ENCODE results near the gene ILRUN. TPM values are rescaled to one million over a fixed set of nuclear protein-coding genes. Genes with fewer than 3 reads are reported as not detected.

The ILRUN gene
- total RNA-seq, 2 experiments from 2014 or later, result 27.1 to 82.7 TPM

GRCh38 chr6:34731393-34732060, 35.0 kb upstream of the ILRUN start:
- no peak overlapping the region for H3K27ac ChIP-seq (ENCODE audit: low read depth, low read length, poor library complexity, severe bottlenecking)
- intact Hi-C loops (cut with micrococcal nuclease; ENCODE audit: unreplicated experiment), result no loop called here
- H3K9me3 ChIP-seq (ENCODE audit: low read length), result 0 out of 2 replicates have a peak, but pooled peaks cover 5% of the 10 kb centered on the region
- H2AFZ ChIP-seq (ENCODE audit: low read length), result no peak overlapping the region
- H3K4me2 ChIP-seq (ENCODE audit: low read length), result no peak overlapping the region
- ChIA-PET POLR2A (interaction anchor here (0.6 to 1.8 kb wide), 5 partner anchors 10 to 285 kb away, joined by 3 to 5 read pairs (median 3); no protein-coding TSS in a partner anchor), CTCF (ENCODE audit: unreplicated experiment) (interaction anchor here (0.6 kb wide), 1 partner anchor 191 kb away, joined by 4 read pairs; no protein-coding TSS in a partner anchor)
- no peak overlapping the region for H3K4me3 ChIP-seq (ENCODE audit: low read depth, low read length, poor library complexity, severe bottlenecking)
- no peaks in the 10 kb centered on the region for H4K20me1 ChIP-seq (ENCODE audit: insufficient read depth, low read length)
- TF ChIP-seq EZH2phosphoT487 (IDR thresholded peaks at IDR 0.05; ENCODE audit: borderline replicate concordance, low read depth, low read length), result no peak
- no peak for TF ChIP-seq CTCF (conservative IDR thresholded peaks at IDR 0.05; ENCODE audit: low read length)
- no TSS peak for BruUV-seq (replicated peaks)
- no peaks in the 10 kb centered on the region for H3K36me3 ChIP-seq (ENCODE audit: insufficient read depth, low read length)
- DNase-seq (ENCODE audit: low spot score), result no peak
- H3K4me1 ChIP-seq (ENCODE audit: insufficient read depth, low read length, poor library complexity, severe bottlenecking), result no peaks in the 10 kb centered on the region
- no peaks in the 10 kb centered on the region for H3K79me2 ChIP-seq (ENCODE audit: insufficient read depth, low read depth, low read length)
- H3K9me2 ChIP-seq (ENCODE audit: insufficient read depth, low read length), result no peaks in the 10 kb centered on the region

GRCh38 chr6:34729631-34730470, 33.3 kb upstream of the ILRUN start:
- Histone ChIP-seq H4K20me1 (ENCODE audit: insufficient read depth, low read length) (no peaks in the 10 kb centered on the region), H3K4me2 (ENCODE audit: low read length) (no peak overlapping the region), H2AFZ (ENCODE audit: low read length) (no peak overlapping the region), H3K36me3 (ENCODE audit: insufficient read depth, low read length) (no peaks in the 10 kb centered on the region), H3K79me2 (ENCODE audit: insufficient read depth, low read depth, low read length) (no peaks in the 10 kb centered on the region), H3K27ac (ENCODE audit: low read depth, low read length, poor library complexity, severe bottlenecking) (no peak overlapping the region), H3K4me3 (ENCODE audit: low read depth, low read length, poor library complexity, severe bottlenecking) (no peak overlapping the region), H3K4me1 (ENCODE audit: insufficient read depth, low read length, poor library complexity, severe bottlenecking) (no peaks in the 10 kb centered on the region), H3K9me3 (ENCODE audit: low read length) (peaks cover 21% of the 10 kb centered on the region; the same call in 1 of the 2 replicates), H3K9me2 (ENCODE audit: insufficient read depth, low read length) (no peaks in the 10 kb centered on the region)
- no peak for DNase-seq (ENCODE audit: low spot score)
- intact Hi-C loops (cut with micrococcal nuclease; ENCODE audit: unreplicated experiment), result no loop called here
- TF ChIP-seq EZH2phosphoT487 (IDR thresholded peaks at IDR 0.05; ENCODE audit: borderline replicate concordance, low read depth, low read length), result no peak
- TF ChIP-seq CTCF (conservative IDR thresholded peaks at IDR 0.05; ENCODE audit: low read length), result no peak
- no TSS peak for BruUV-seq (replicated peaks)
- ChIA-PET POLR2A (interaction anchor here (1.2 kb wide), 1 partner anchor 9 kb away, joined by 3 read pairs; no protein-coding TSS in a partner anchor), CTCF (ENCODE audit: unreplicated experiment) (no interaction called here)
